ENCODE measurements around the gene ITGAL.

- TF ChIP-seq, protein P1, sequence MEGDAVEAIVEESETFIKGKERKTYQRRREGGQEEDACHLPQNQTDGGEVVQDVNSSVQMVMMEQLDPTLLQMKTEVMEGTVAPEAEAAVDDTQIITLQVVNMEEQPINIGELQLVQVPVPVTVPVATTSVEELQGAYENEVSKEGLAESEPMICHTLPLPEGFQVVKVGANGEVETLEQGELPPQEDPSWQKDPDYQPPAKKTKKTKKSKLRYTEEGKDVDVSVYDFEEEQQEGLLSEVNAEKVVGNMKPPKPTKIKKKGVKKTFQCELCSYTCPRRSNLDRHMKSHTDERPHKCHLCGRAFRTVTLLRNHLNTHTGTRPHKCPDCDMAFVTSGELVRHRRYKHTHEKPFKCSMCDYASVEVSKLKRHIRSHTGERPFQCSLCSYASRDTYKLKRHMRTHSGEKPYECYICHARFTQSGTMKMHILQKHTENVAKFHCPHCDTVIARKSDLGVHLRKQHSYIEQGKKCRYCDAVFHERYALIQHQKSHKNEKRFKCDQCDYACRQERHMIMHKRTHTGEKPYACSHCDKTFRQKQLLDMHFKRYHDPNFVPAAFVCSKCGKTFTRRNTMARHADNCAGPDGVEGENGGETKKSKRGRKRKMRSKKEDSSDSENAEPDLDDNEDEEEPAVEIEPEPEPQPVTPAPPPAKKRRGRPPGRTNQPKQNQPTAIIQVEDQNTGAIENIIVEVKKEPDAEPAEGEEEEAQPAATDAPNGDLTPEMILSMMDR (IDR thresholded peaks at IDR 0.05; ENCODE audit: poor library complexity) = peak; percentile 85
- no peak for TF ChIP-seq EZH2phosphoT487 (IDR thresholded peaks at IDR 0.05; ENCODE audit: low read depth, severe bottlenecking, unreplicated experiment)
These were observed 42.7 kb upstream of the ITGAL start, which contains the start of gene DCTPP1 for GRCh38 chr16:30429678-30430427.

Data from hepatocyte (in vitro differentiated cells).